ENCODE results near the gene GPC3.

- no peak for TF ChIP-seq POLR2A (IDR thresholded peaks at IDR 0.05)
- TF ChIP-seq, protein P1, sequence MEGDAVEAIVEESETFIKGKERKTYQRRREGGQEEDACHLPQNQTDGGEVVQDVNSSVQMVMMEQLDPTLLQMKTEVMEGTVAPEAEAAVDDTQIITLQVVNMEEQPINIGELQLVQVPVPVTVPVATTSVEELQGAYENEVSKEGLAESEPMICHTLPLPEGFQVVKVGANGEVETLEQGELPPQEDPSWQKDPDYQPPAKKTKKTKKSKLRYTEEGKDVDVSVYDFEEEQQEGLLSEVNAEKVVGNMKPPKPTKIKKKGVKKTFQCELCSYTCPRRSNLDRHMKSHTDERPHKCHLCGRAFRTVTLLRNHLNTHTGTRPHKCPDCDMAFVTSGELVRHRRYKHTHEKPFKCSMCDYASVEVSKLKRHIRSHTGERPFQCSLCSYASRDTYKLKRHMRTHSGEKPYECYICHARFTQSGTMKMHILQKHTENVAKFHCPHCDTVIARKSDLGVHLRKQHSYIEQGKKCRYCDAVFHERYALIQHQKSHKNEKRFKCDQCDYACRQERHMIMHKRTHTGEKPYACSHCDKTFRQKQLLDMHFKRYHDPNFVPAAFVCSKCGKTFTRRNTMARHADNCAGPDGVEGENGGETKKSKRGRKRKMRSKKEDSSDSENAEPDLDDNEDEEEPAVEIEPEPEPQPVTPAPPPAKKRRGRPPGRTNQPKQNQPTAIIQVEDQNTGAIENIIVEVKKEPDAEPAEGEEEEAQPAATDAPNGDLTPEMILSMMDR (IDR thresholded peaks at IDR 0.05): no peak
These were observed 62.3 kb downstream of the GPC3 start for GRCh38 chrX:133923113-133923512.
